Central memory CD4-positive, alpha-beta T cell (primary cell): ENCODE results near the gene CORO7.

Experiments used
- DNase-seq: peaks from one replicate; pipeline ENCODE4 v3.0.0; 2022
- total RNA-seq, 3 experiments: gene quantifications; one replicate each; lab custom pipeline; 2026; lab: John Stamatoyannopoulos, UW

Gene CORO7
- total RNA-seq = 10.6 to 131 (median 29.6) reads per million in 3 experiments

GRCh38 chr16:4416200-4417032, at the start of gene CORO7:
CORO7 (minus strand) TSS chr16:4416596; CDS start chr16:4416518, 78 bp downstream.
- DNase-seq = peak; percentile 100

DNA sequence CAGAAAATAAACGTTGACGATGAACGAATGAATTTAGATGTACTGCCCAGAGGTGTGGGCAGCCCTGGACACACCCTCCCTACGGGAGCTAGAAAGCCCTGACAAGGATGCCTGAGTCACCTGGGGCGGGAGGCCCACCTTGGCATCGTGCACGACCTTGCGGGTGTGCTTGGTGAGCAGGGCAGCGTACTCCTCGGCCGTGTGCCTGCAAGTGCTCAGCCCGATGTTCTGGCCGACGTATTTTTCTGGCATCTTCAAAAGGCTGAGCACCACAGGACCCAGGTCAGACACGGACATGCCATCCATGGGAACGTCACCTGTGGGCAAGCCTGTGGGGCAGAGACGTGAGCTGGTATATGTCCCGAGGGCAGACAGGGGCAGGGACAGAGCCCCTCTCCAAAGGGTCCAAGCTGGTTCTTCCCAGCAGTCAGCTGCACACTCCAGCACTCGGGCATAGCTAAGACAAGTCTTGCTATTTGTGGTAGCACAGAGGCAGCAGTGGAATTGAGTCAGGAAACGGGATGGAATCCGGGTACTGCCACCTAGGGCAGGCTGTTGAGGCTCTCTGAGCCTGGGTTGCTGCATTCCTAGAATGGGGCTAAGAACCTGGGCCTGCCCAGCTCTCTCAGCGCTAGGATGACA, 47.2 kb upstream of the CORO7 start:
- DNase-seq = no peak

- DNase-seq = no peak
These were observed 45.1 kb upstream of the CORO7 start for GRCh38 chr16:4461250-4462085.

DNA sequence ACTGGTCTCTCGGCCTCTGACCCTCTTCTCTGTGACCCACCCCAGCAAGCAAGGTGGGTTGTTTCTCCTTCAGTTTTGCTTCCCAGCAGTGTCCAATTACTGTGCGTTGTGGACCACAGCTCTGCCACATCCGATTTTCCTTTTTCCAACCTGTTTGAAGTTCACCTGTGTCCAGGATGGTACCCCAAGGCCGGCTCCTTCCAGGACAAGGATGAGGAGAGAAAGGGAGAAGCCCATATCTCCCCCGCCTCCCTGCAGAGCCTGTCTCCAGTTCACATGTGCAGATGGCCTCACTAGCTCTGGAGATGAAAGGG, 44.5 kb upstream of the CORO7 start:
- no peak for DNase-seq

- DNase-seq = no peak
These were observed 39.6 kb upstream of the CORO7 start for GRCh38 chr16:4455951-4456350.

- no peak for DNase-seq
These were observed 38.7 kb upstream of the CORO7 start for GRCh38 chr16:4455081-4455480.

DNA sequence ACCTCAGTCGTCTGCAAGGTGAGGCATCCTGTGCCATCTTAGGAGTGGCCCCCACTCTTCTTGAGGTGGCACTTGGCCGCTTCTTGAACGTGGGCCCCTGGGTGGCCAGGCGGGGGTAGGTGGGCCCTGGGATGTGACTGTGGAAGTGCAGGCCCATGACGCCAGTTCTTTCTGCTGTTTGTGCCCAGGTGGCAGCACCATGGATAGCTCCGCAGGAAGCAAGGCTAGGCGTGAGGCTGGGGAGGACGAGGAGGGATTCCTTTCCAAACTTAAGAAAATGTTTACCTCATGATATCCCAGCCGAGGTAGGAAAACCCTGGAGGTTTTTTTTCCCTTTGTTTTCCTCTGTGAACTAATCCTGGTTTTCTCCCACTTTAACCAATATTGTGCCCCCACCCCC, 38.2 kb upstream of the CORO7 start:
- DNase-seq = no peak

GRCh38 chr16:4452674-4453073, 36.3 kb upstream of the CORO7 start:
- DNase-seq = no peak

GRCh38 chr16:4450931-4451519, 34.6 kb upstream of the CORO7 start:
- DNase-seq = no peak

GRCh38 chr16:4450430-4450829, 34.0 kb upstream of the CORO7 start:
- DNase-seq = no peak

DNA sequence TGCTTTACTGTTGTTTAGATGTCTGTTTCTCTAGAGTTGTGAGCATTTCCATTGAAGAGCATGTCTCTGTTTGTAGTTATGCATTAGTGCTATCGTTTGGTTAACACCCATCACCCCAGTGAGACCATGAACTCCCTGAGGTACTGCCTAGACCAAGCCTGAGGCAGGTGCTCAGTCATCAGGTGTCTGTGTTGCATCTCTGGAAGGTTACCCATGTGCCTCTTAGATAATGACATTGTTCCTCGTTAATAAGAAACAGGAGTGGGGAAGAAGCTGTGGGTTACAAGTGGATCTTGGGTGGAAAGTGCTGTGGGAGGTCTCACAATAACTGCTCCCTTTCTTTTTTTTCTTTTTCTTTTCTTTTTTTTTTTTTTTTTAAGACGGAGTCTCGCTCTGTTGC, 27.6 kb upstream of the CORO7 start:
- no peak for DNase-seq

DNA sequence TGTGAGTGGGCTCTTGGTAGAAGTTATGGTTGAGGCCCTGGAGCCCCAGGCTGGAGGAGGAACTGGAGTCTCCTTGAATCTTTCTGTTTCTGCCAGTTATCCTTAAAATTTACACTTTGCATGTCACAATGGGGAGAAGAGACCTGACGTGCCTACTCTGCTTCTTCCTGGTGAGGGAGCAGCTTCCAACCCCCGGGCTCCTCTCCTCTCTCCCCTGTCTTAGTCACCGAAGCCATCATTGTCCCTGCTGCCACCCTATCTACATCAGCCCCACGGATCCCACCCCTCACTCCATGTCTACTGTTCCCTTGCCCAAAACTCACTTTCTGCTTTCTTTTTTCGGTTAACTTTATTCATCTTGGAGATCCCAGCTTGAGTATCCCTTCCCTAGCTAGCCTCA, 26.9 kb upstream of the CORO7 start:
- DNase-seq = no peak

- DNase-seq = no peak
These were observed 26.0 kb upstream of the CORO7 start for GRCh38 chr16:4442371-4442770.

- DNase-seq = no peak
These were observed 21.0 kb upstream of the CORO7 start for GRCh38 chr16:4437366-4437765.

GRCh38 chr16:4435337-4436067, 19.1 kb upstream of the CORO7 start:
- no peak for DNase-seq

- no peak for DNase-seq
These were observed 17.8 kb upstream of the CORO7 start for GRCh38 chr16:4433914-4434787.

- DNase-seq = no peak
These were observed 16.8 kb upstream of the CORO7 start for GRCh38 chr16:4433228-4433627.

GRCh38 chr16:4431023-4431422, 14.6 kb upstream of the CORO7 start:
- DNase-seq = no peak

DNA sequence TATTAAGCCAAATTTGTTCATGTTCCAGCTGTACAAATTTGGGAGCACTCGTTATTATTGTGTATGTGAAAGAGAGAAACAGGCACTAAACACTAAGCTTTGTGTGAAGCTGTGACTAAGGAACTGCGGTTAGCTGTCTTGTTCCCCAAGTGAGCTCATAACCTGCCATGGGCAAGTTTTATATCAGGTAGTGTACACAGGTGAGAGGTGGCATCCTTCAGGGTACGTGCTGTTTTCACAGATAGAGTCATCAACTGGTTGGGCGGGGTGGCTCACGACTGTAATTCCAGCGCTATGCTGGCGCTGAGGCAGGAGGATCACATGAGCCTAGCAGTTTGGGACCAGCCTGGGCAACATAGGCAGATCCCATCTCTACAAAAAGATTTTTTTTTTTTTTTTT, 12.1 kb upstream of the CORO7 start:
- no peak for DNase-seq

DNA sequence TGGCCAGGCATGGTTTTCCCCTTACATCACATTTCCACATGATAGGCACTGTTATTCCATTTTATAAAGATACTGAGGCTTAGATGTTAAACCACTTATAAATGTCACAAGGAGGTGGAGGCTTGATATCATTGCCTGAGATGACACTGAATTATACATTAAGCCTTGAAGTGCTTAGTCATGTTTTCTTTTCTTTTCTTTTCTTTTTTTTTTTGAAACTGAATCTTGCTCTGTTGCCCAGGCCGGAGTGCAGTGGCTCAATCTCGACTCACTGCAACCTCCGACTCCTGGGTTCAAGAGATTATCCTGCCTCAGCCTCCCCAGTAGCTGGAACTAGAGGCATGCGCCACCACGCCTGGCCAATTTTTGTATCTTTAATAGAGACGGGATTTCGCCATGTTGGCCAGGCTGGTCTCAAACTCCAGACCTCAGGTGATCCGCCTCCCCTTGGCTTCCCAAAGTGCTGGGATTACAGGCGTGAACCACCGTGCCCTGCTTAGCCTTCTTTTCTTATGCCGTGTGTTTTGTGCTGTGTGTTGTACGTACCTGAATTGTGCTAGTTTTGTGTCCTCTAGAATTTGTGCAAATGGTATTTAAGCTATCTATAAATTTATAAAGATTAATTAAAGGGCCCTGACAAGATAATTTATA, 10.5 kb upstream of the CORO7 start:
- no peak for DNase-seq
